Mesendoderm (in vitro differentiated cells): ENCODE data around the gene ANKIB1.
A peak's percentile ranks its signal among the peaks of the same experiment; 100 is the strongest.

Source experiments
- DNase-seq: peaks from one replicate; pipeline ENCODE4 v3.0.0; 2013
- H2AK5ac ChIP-seq: 2 replicates; pipeline ENCODE4 v1.6.1; 2013; ENCODE audit warnings: low read length, inconsistent platforms
- H2BK120ac ChIP-seq: 2 replicates; pipeline ENCODE4 v1.6.1; 2013; ENCODE audit warnings: low read depth, mild to moderate bottlenecking, low read length, moderate library complexity, mixed read lengths
- H2BK15ac ChIP-seq: replicated peaks from 2 replicates; pipeline ENCODE4 v1.6.1; 2013; ENCODE audit warnings: low read depth, mild to moderate bottlenecking, moderate library complexity
- H2BK5ac ChIP-seq: 2 replicates; pipeline ENCODE4 v1.6.1; 2013; ENCODE audit warnings: low read length, inconsistent platforms
- H3K18ac ChIP-seq: 2 replicates; pipeline ENCODE4 v1.6.1; 2013; ENCODE audit warnings: mild to moderate bottlenecking, low read length, mixed read lengths
- H3K23ac ChIP-seq: one replicate; pipeline ENCODE4 v1.6.1; 2013; ENCODE audit warnings: low read length
- H3K27ac ChIP-seq: 2 replicates; pipeline ENCODE4 v1.5.1; 2013; ENCODE audit warnings: low read depth, mild to moderate bottlenecking, inconsistent platforms, low read length, moderate library complexity
- H3K27me3 ChIP-seq: 2 replicates; pipeline ENCODE4 v1.6.1; 2013; ENCODE audit warnings: low read length, control low read depth, mild to moderate bottlenecking, inconsistent platforms; ENCODE audit not compliant: insufficient read depth, poor library complexity
- H3K36me3 ChIP-seq: 2 replicates; pipeline ENCODE4 v1.6.1; 2013; ENCODE audit warnings: low read length, inconsistent platforms; ENCODE audit not compliant: control insufficient read depth, insufficient read depth
- H3K4ac ChIP-seq: one replicate; pipeline ENCODE4 v1.6.1; 2013; ENCODE audit warnings: low read depth, mild to moderate bottlenecking, low read length, moderate library complexity
- H3K4me1 ChIP-seq: 2 replicates; pipeline ENCODE4 v1.6.1; 2013; ENCODE audit warnings: low read depth, low read length, inconsistent platforms; ENCODE audit not compliant: control insufficient read depth
- H3K4me2 ChIP-seq: 2 replicates; pipeline ENCODE4 v1.6.1; 2013; ENCODE audit warnings: low read length
- H3K4me3 ChIP-seq: 2 replicates; pipeline ENCODE4 v1.5.1; 2013; ENCODE audit warnings: mild to moderate bottlenecking, low read length
- H3K56ac ChIP-seq: one replicate; pipeline ENCODE4 v1.6.1; 2013; ENCODE audit warnings: low read length
- H3K79me1 ChIP-seq: 2 replicates; pipeline ENCODE4 v1.6.1; 2013; ENCODE audit warnings: low read length, inconsistent platforms
- H3K79me2 ChIP-seq: 2 replicates; pipeline ENCODE4 v1.6.1; 2013; ENCODE audit warnings: mild to moderate bottlenecking, low read length; ENCODE audit not compliant: control insufficient read depth, insufficient read depth
- H3K9ac ChIP-seq: 2 replicates; pipeline ENCODE4 v1.6.1; 2013; ENCODE audit warnings: low read length, inconsistent platforms
- H4K5ac ChIP-seq: one replicate; pipeline ENCODE4 v1.6.1; 2013; ENCODE audit warnings: low read length
- H4K8ac ChIP-seq: one replicate; pipeline ENCODE4 v1.6.1; 2013; ENCODE audit warnings: low read depth, mild to moderate bottlenecking, control low read depth, low read length, moderate library complexity
- WGBS: extraction: QIAGEN DNeasy Blood & Tissue Kit; methylation state at CpG from one replicate; pipeline ENCODE4 v1.1.7; 2013; ENCODE audit warnings: low lambda C conversion rate, missing lambda C conversion rate; ENCODE audit not compliant: insufficient coverage; ENCODE audit errors: extremely low coverage; 5-methylcytosine and 5-hydroxymethylcytosine counted together

Gene ANKIB1

GRCh38 chr7:92366730-92367129, 121.0 kb downstream of the ANKIB1 start:
- no peaks in the 10 kb centered on the region for H3K27me3 ChIP-seq
- no peak overlapping the region for H3K4me3 ChIP-seq
- no peak overlapping the region for H3K27ac ChIP-seq
- H3K4me1 ChIP-seq, result no peaks in the 10 kb centered on the region
- H2BK5ac ChIP-seq, result no peak overlapping the region
- no peak overlapping the region for H2AK5ac ChIP-seq
- H3K4ac ChIP-seq, result no peak overlapping the region
- DNase-seq, result no peak
- H3K9ac ChIP-seq, result no peak overlapping the region
- no peak overlapping the region for H3K23ac ChIP-seq
- no peaks in the 10 kb centered on the region for H3K79me1 ChIP-seq
- no peak overlapping the region for H3K56ac ChIP-seq
- H3K79me2 ChIP-seq, result no peaks in the 10 kb centered on the region
- WGBS, result no CpG with 5 or more reads among the region's 2 CpGs
- H2BK120ac ChIP-seq, result no peak overlapping the region
- H4K8ac ChIP-seq, result no peak overlapping the region
- H3K4me2 ChIP-seq, result no peak overlapping the region
- no peak overlapping the region for H2BK15ac ChIP-seq
- no peaks in the 10 kb centered on the region for H3K36me3 ChIP-seq
- H4K5ac ChIP-seq, result no peak overlapping the region
- no peak overlapping the region for H3K18ac ChIP-seq

- Histone ChIP-seq H3K56ac (no peak overlapping the region), H2BK120ac (no peak overlapping the region), H3K4me1 (no peaks in the 10 kb centered on the region), H3K27ac (no peak overlapping the region), H3K4me2 (no peak overlapping the region), H2BK5ac (no peak overlapping the region), H4K5ac (no peak overlapping the region), H4K8ac (no peak overlapping the region), H3K79me2 (no peaks in the 10 kb centered on the region), H3K4me3 (no peak overlapping the region), H3K79me1 (no peaks in the 10 kb centered on the region), H3K36me3 (no peaks in the 10 kb centered on the region), H3K9ac (no peak overlapping the region), H3K27me3 (no peaks in the 10 kb centered on the region), H3K18ac (no peak overlapping the region), H2BK15ac (no peak overlapping the region), H2AK5ac (no peak overlapping the region), H3K23ac (no peak overlapping the region), H3K4ac (no peak overlapping the region)
- DNase-seq, result no peak
- WGBS, result no CpG with 5 or more reads among the region's 1 CpG
These were observed 123.0 kb downstream of the ANKIB1 start for GRCh38 chr7:92368741-92369140.

GRCh38 chr7:92375013-92375412, 129.2 kb downstream of the ANKIB1 start:
- DNase-seq, result no peak
- Histone ChIP-seq H3K27me3 (no peaks in the 10 kb centered on the region), H3K4me3 (no peak overlapping the region), H2AK5ac (no peak overlapping the region), H3K79me1 (no peaks in the 10 kb centered on the region), H3K23ac (no peak overlapping the region), H3K79me2 (no peaks in the 10 kb centered on the region), H4K5ac (no peak overlapping the region), H2BK15ac (no peak overlapping the region), H2BK120ac (no peak overlapping the region), H3K4me2 (no peak overlapping the region), H3K4me1 (no peaks in the 10 kb centered on the region), H3K4ac (no peak overlapping the region), H3K56ac (no peak overlapping the region), H3K36me3 (no peaks in the 10 kb centered on the region), H3K27ac (no peak overlapping the region), H2BK5ac (no peak overlapping the region), H3K9ac (no peak overlapping the region), H3K18ac (no peak overlapping the region), H4K8ac (no peak overlapping the region)

GRCh38 chr7:92391071-92391470, 145.3 kb downstream of the ANKIB1 start:
- Histone ChIP-seq H4K5ac (no peak overlapping the region), H2BK15ac (no peak overlapping the region), H4K8ac (no peak overlapping the region), H3K27ac (no peak overlapping the region), H3K4me1 (no peaks in the 10 kb centered on the region), H3K4me2 (no peak overlapping the region), H2BK5ac (no peak overlapping the region), H3K4me3 (no peak overlapping the region), H3K27me3 (no peaks in the 10 kb centered on the region), H3K36me3 (no peaks in the 10 kb centered on the region), H3K18ac (no peak overlapping the region), H3K79me2 (no peaks in the 10 kb centered on the region), H3K79me1 (no peaks in the 10 kb centered on the region), H2AK5ac (no peak overlapping the region), H3K56ac (no peak overlapping the region), H3K23ac (no peak overlapping the region), H2BK120ac (no peak overlapping the region), H3K4ac (no peak overlapping the region), H3K9ac (no peak overlapping the region)
- WGBS, result no CpG with 5 or more reads among the region's 5 CpGs
- peak; percentile 29 for DNase-seq

- H3K4me1 ChIP-seq, result no peaks in the 10 kb centered on the region
- H2BK120ac ChIP-seq, result no peak overlapping the region
- H3K79me2 ChIP-seq, result no peaks in the 10 kb centered on the region
- H4K8ac ChIP-seq, result no peak overlapping the region
- no peak overlapping the region for H2AK5ac ChIP-seq
- no peak overlapping the region for H3K23ac ChIP-seq
- no peaks in the 10 kb centered on the region for H3K79me1 ChIP-seq
- DNase-seq, result no peak
- H3K4me3 ChIP-seq, result no peak overlapping the region
- H3K4ac ChIP-seq, result no peak overlapping the region
- no peaks in the 10 kb centered on the region for H3K27me3 ChIP-seq
- no peak overlapping the region for H3K56ac ChIP-seq
- no peak overlapping the region for H2BK15ac ChIP-seq
- H3K36me3 ChIP-seq, result peaks cover 6% of the 10 kb centered on the region
- H3K27ac ChIP-seq, result no peak overlapping the region
- no peak overlapping the region for H3K18ac ChIP-seq
- no peak overlapping the region for H4K5ac ChIP-seq
- no peak overlapping the region for H2BK5ac ChIP-seq
- WGBS, result no CpG with 5 or more reads among the region's 6 CpGs
- H3K9ac ChIP-seq, result no peak overlapping the region
- no peak overlapping the region for H3K4me2 ChIP-seq
These were observed 151.8 kb downstream of the ANKIB1 start for GRCh38 chr7:92397542-92397941.

- no peak overlapping the region for H3K4me2 ChIP-seq
- H3K4ac ChIP-seq, result no peak overlapping the region
- H3K27ac ChIP-seq, result no peak overlapping the region
- H3K23ac ChIP-seq, result no peak overlapping the region
- H2BK5ac ChIP-seq, result no peak overlapping the region
- no peak overlapping the region for H2BK120ac ChIP-seq
- no peak overlapping the region for H3K56ac ChIP-seq
- WGBS, result no CpG with 5 or more reads among the region's 2 CpGs
- H3K79me2 ChIP-seq, result no peaks in the 10 kb centered on the region
- no peak overlapping the region for H4K8ac ChIP-seq
- H3K79me1 ChIP-seq, result no peaks in the 10 kb centered on the region
- H3K27me3 ChIP-seq, result no peaks in the 10 kb centered on the region
- peaks cover 6% of the 10 kb centered on the region for H3K36me3 ChIP-seq
- H2BK15ac ChIP-seq, result no peak overlapping the region
- H4K5ac ChIP-seq, result no peak overlapping the region
- H3K4me3 ChIP-seq, result no peak overlapping the region
- no peak overlapping the region for H3K9ac ChIP-seq
- H3K4me1 ChIP-seq, result no peaks in the 10 kb centered on the region
- no peak for DNase-seq
- H2AK5ac ChIP-seq, result no peak overlapping the region
- no peak overlapping the region for H3K18ac ChIP-seq
These were observed 154.2 kb downstream of the ANKIB1 start for GRCh38 chr7:92400013-92400412.
